HL-60/S4 (cell line): Measurements from ENCODE around the gene MTMR12.
"Not testable (repeated sequence)": the region's sequence is repeated elsewhere in the genome, so short reads cannot be mapped to it uniquely, and the experiment has no call there.

Experiments used
- in situ Hi-C: fragments of 300-500 bp; cut with MboI; formaldehyde crosslinking; loops from 2 replicates; pipeline ENCODE4 v1.14.3; 2022; ENCODE audit warnings: low sequenced_read_pairs

The MTMR12 gene

GRCh38 chr5:32299059-32299677, 13.6 kb downstream of the MTMR12 start:
- in situ Hi-C loops, result no loop called here

DNA sequence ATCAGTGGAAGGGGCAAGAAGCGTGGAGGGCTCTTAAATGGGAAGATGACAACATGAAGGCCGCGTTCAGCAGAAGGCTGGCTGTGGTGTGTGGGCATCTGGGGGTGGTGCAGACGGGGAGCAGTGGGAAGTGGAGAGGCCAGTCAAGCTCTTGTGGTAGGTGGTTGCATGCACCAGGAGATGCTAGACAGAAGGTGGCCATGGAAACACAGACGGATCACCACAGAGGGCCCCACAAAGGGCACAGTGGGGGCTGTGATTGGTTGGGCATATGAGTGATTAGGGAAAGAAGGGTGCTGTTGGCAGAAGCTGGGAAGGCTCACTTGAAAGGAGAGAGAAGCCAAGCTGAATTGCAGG, 14.7 kb downstream of the MTMR12 start:
- in situ Hi-C loops, result no loop called here

GRCh38 chr5:32297181-32298058, 15.3 kb downstream of the MTMR12 start:
- in situ Hi-C loops, result no loop called here

DNA sequence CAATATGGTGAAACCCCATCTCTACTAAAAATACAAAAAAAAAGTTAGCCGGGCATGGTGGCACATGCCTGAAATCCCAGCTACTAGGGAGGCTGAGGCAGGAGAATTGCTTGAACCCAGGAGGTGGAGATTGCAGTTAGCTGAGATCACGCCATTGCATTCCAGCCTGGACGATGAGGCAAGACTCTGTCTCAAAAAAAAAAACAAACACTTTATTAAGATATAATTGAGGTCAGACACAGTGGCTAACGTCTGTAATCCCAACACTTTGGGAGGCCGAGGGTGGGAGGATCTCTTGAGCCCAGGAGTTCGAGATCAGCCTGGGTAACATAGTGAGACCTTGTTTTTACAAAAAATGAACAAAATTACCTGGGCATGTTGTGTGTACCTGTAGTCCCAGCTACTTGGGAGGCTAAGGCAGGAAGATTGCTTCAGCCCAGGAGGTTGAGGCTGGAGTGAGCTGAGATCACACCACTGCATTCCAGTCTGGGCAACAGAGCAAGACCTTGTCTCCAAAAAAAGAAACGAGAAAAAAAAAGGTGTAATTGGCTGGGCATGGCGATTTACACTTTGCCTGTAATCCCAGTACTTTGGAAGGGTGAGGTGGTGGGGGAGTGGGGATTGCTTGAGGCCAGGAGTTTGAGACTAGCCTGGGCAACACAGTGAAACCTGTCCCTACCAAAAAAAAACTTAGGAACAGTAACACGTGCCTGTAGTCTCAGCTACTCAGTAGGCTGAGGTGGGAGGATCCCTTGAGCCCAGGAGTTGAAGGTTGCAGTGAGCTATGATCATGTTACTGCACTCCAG, 16.6 kb downstream of the MTMR12 start:
- in situ Hi-C loops, result not testable (repeated sequence)

DNA sequence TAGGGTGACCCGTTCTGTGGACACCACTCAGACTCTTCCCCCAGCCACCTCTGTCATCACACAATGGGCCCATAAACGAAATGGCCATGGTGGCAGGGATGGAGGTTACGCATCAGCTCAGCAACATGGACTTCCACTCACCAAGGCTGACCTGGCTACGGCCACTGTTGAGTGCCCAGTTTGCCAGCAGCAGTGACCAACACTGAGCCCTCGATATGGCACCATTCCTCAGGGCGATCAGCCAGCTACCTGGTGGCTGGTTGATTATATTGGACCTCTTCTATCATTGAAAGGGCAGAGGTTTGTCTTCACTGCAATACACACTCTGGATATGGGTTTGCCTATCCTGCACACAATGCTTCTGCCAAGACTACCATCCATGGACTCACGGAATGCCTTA, 21.1 kb downstream of the MTMR12 start:
- in situ Hi-C loops, result no loop called here

DNA sequence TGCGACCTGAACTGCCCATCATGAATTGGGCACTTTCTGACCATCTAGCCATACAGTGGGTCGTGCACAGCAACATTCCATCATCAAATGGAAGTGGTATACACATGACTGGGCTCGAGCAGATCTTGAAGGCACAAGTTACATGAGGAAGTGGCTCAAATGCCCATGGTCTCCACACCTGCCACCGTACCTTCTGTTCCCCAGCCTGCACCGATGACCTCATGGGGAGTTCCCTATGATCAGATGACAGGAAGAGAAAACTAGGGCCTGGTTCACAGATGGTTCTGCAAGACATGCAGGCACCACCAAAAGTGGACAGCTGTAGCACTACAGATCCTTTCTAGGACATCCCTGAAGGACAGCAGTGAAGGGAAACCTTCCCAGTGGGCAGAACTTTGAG, 21.8 kb downstream of the MTMR12 start:
- in situ Hi-C loops, result no loop called here

DNA sequence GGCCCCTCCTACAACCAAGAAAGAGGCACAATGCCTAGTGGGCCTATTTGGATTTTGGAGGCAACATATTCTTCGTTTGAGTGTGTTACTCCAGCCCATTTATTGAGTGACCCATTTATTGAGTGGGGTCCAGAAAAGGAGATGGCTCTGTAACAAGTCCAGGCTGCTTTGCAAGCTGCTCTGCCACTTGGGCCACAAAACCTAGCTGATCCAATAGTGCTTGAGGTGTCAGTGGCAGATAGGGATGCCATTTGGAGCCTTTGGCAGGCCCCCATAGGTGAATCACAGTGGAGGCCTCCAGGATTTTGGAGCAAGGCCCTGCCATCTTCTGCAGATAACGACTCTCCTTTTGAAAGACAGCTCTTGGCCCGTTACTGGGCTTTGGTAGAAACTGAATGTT, 22.2 kb downstream of the MTMR12 start:
- in situ Hi-C loops, result not testable (repeated sequence)

DNA sequence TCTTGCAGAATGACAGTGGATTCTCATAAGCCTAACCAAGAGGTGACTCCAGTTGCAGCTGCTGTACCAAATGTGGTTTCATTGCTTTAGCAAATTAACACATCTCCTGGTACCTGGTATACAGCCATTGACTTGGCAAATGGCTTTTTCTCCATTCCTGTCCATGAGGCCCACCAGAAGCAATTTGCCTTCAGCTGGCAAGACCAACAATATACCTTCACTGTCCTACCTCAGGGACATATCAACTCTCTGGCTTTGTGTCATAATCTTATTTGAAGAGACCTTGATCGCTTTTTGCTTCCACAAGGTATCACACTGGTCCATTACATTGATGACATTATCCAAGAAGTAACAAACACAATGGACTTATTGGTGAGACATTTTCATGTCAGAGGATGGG, 22.8 kb downstream of the MTMR12 start:
- in situ Hi-C loops, result not testable (repeated sequence)

DNA sequence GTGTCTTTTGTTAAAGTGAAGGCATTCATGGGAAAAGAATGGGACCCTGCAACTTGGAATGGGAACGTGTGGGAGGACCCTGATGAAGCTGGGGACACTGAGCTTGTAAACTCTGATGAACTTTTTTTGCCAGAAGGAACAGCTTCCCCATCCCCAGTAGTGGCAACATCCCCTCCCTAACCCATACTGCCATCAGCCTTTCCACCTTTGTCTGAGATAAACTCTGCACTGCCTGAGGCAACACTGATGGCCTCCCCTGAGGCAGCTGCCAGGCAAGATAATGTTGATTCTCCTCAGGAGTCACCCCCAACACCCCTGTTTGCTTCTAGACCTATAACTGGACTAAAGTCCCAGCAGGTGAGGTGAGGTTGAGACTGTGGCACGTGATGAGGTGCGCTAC, 24.6 kb downstream of the MTMR12 start:
- in situ Hi-C loops, result not testable (repeated sequence)

- in situ Hi-C loops, result not testable (repeated sequence)
These were observed 25.2 kb downstream of the MTMR12 start for GRCh38 chr5:32287525-32287924.

DNA sequence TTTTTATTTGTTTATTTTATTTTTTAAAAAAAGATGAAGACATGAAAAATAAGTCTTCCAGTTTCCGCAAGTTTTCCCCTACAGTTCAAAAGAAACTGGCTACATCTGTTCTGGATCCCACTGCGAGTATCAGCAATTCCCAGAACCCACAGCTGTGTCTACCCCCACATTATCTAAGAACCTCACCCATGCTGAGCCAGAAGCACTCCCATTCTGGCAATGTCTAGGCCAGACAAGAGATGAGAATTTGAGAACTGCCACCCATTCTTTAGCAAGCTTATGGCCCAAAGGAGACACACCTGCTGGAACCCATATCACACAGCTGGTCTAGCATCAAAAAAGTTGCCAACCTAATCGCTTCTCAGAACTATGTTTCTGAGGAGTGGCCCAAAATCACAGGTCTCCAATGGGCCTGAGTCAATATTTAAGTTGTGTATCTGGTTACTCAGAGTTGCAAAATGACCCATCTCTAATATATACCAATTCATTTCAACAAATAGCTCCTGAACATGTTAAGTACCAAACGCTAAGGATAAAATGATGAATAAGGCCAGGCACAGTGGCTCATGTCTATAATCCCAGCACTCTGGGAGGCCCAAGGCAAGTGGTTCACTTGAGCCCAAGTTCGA, 27.1 kb downstream of the MTMR12 start:
- in situ Hi-C loops, result no loop called here

GRCh38 chr5:32283539-32284377, 29.0 kb downstream of the MTMR12 start:
- in situ Hi-C loops, result no loop called here

GRCh38 chr5:32283061-32283460, 29.7 kb downstream of the MTMR12 start:
- in situ Hi-C loops, result no loop called here

DNA sequence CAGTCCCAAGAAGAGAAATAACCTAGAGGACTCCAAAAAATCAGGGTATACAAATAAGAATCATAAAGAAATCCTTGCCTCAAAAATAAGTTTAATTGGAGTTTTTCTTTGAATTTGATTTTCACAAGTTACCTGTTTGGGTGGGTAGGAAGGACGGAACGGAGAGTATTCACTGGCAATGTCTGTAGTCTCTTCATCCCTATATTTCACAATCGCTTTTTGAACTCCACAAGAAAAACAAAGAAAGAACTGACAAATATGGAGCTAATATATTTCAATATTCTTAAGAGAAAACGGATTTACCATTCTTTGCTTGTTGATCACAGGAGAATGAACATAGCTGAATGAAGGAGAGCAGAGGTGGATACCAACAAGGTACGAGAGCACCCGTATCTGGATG, 30.1 kb downstream of the MTMR12 start:
- in situ Hi-C loops, result no loop called here

DNA sequence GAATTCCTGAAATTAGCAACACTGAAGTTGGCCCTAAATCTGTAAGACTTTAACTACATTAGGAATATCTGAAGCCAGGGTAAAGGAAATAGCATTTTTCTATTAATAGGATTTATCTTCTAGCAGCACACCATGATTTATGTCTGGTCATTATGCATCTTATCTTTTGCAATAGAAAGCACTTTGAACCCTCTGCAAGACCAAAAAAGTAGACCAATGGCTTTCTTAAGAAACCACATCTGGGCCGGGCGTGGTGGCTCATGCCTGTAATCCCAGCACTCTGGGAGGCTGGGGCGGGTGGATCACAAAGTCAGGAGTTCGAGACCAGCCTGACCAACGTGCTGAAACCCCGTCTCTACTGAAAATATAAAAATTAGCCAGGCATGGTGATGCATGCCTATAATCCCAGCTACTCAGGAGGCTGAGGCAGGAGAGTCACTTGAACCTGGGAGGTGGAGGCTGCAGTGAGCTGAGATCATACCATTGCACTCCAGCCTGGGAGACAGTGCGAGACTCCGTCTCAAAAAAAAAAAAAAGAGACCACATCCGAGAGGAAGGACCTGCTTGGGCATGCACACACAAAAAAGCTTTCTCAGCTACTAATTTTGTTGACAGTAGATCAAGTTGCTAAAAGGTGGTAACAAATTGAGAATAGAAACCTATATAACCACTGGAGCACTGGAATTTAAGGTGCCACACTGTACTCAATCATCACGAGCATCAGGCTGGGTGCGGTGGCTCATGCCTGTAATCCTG, 31.2 kb downstream of the MTMR12 start:
- in situ Hi-C loops, result not testable (repeated sequence)

- in situ Hi-C loops, result no loop called here
These were observed 32.1 kb downstream of the MTMR12 start for GRCh38 chr5:32280656-32281081.

DNA sequence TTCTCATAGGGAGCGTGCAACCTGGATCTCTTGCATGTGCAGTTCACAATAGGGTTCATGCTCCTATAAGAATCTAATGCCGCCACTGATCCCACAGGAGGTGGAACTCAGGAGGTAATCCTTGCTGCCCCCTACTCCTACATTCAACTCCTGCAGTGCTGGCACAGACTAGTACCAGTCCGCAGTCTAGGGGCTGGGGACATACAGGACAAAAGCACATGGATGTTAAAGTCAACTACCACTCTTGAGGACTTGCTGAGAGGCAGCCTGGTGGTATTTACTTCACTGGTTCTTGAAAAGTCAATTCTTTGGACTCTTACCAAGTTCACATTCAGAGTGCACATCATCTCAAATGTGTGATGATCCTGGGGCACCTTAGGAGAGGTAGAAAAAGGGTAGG, 33.0 kb downstream of the MTMR12 start:
- in situ Hi-C loops, result no loop called here

- in situ Hi-C loops, result no loop called here
These were observed 33.5 kb downstream of the MTMR12 start for GRCh38 chr5:32279223-32279622.

DNA sequence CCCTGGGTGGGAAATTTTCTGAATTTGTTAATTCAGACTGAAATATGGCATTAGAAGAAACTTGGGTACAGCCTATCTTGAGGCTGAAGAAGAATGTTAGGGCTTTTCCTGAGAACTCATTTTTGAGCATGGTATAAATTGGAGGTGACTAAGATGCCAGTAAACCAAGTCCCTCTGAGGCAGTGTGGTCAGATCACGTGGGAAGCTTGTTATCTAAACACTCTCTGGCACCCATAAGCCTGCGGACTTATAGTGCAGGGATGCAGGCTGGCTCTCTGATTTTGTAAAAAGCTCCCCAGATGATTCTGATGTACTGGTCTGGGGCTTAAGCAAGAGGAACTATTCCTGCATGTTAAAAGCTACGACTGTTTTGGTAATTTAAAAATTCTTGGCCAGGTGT, 34.3 kb downstream of the MTMR12 start:
- in situ Hi-C loops, result no loop called here

- in situ Hi-C loops, result no loop called here
These were observed 34.9 kb downstream of the MTMR12 start for GRCh38 chr5:32277798-32278197.
